ENCODE data around the gene KNL1.

- TF ChIP-seq CTCF (IDR thresholded peaks at IDR 0.05; ENCODE audit: low read length), result no peak
- TF ChIP-seq EZH2 (optimal IDR thresholded peaks at IDR 0.05; ENCODE audit: low read depth, low read length), result no peak
- no peak for TF ChIP-seq EZH2phosphoT487 (IDR thresholded peaks at IDR 0.05; ENCODE audit: low read length)
These were observed 6.9 kb downstream of the KNL1 start for GRCh38 chr15:40600956-40601355.

All from MM.1S (cell line).